ENCODE measurements around the gene PRKAR2A. TPM values are rescaled to one million over a fixed set of nuclear protein-coding genes. Genes with fewer than 3 reads are reported as not detected.
A peak's percentile ranks its signal among the peaks of the same experiment; 100 is the strongest.
"Not testable (repeated sequence)": the region's sequence is repeated elsewhere in the genome, so short reads cannot be mapped to it uniquely, and the experiment has no call there.

PRKAR2A gene
- total and polyA plus RNA-seq, 8 donors: 6.9 to 65.9 (median 22.4) TPM

- no peaks in the 10 kb centered on the region for H3K9me3 ChIP-seq
- TF ChIP-seq POLR2AphosphoS5 (IDR thresholded peaks at IDR 0.05): no peak
- TF ChIP-seq POLR2A (IDR thresholded peaks at IDR 0.05): no peak
- TF ChIP-seq CTCF (IDR thresholded peaks at IDR 0.05): no peak
- no peak for TF ChIP-seq EP300 (IDR thresholded peaks at IDR 0.05)
- WGBS, 5 donors: 82 to 86% (median 85%) methylated on average over 4 of the region's 4 CpGs
- peaks cover 27 to 87% (median 83%) of the 10 kb centered on the region in 4 donors for H3K36me3 ChIP-seq
- no peaks in the 10 kb centered on the region for H3K27me3 ChIP-seq
- intact Hi-C loops (cut with DNase I; ENCODE audit: low total_unique reads): no loop called here
- H3K4me1 ChIP-seq: no peaks in the 10 kb centered on the region
- no peak overlapping the region for H3K27ac ChIP-seq
- H3K4me3 ChIP-seq: no peak overlapping the region
- no peak for DNase-seq
These were observed 77.5 kb downstream of the PRKAR2A start for GRCh38 chr3:48770192-48770502.

GRCh38 chr3:48765376-48765775, 82.3 kb downstream of the PRKAR2A start:
- 71 to 87% (median 78%) methylated on average over 1 of the region's 1 CpG for WGBS, 5 donors
- Histone ChIP-seq H3K27me3 (no peaks in the 10 kb centered on the region), H3K4me1 (no peaks in the 10 kb centered on the region), H3K9me3 (no peaks in the 10 kb centered on the region), H3K27ac (no peak overlapping the region), H3K36me3 (peaks cover 16 to 93% (median 89%) of the 10 kb centered on the region in 4 donors), H3K4me3 (no peak overlapping the region)
- intact Hi-C loops (cut with DNase I; ENCODE audit: low total_unique reads): no loop called here
- DNase-seq: peak; percentile 24 to 27
- TF ChIP-seq CTCF (IDR thresholded peaks at IDR 0.05) (peak in 1 of 7 experiments; percentile 13), EP300 (IDR thresholded peaks at IDR 0.05) (no peak), POLR2A (IDR thresholded peaks at IDR 0.05) (no peak), POLR2AphosphoS5 (IDR thresholded peaks at IDR 0.05) (no peak)

- TF ChIP-seq EP300 (IDR thresholded peaks at IDR 0.05) (no peak), POLR2AphosphoS5 (IDR thresholded peaks at IDR 0.05) (no peak), POLR2A (IDR thresholded peaks at IDR 0.05) (no peak), CTCF (IDR thresholded peaks at IDR 0.05) (no peak)
- no peak for DNase-seq
- H3K4me3 ChIP-seq: no peak overlapping the region
- H3K4me1 ChIP-seq: no peaks in the 10 kb centered on the region
- H3K9me3 ChIP-seq: no peaks in the 10 kb centered on the region
- no peak overlapping the region for H3K27ac ChIP-seq
- intact Hi-C loops (cut with DNase I; ENCODE audit: low total_unique reads): no loop called here
- WGBS, 5 donors: 85 to 96% (median 89%) methylated on average over 3 of the region's 3 CpGs
- H3K27me3 ChIP-seq: no peaks in the 10 kb centered on the region
- peaks cover 14 to 93% (median 87%) of the 10 kb centered on the region in 4 donors for H3K36me3 ChIP-seq
These were observed 84.9 kb downstream of the PRKAR2A start for GRCh38 chr3:48762816-48763215.

- H3K9me3 ChIP-seq; H3K4me1 ChIP-seq; H3K4me3 ChIP-seq; intact Hi-C loops (cut with DNase I; ENCODE audit: low total_unique reads); H3K27ac ChIP-seq; DNase-seq; H3K27me3 ChIP-seq: not testable (repeated sequence)
- peaks cover 14 to 96% (median 88%) of the 10 kb centered on the region in 4 donors for H3K36me3 ChIP-seq
- 96 to 99% (median 97%) methylated on average over 5 of the region's 5 CpGs for WGBS, 5 donors
These were observed 87.6 kb downstream of the PRKAR2A start for GRCh38 chr3:48759991-48760540.

GRCh38 chr3:48759531-48759930, 88.1 kb downstream of the PRKAR2A start:
- WGBS, 5 donors: 88 to 92% (median 90%) methylated on average over 6 of the region's 6 CpGs
- H3K4me1 ChIP-seq; H3K9me3 ChIP-seq; H3K4me3 ChIP-seq; DNase-seq; intact Hi-C loops (cut with DNase I; ENCODE audit: low total_unique reads); H3K27ac ChIP-seq; H3K27me3 ChIP-seq: not testable (repeated sequence)
- H3K36me3 ChIP-seq: peaks cover 9 to 96% (median 87%) of the 10 kb centered on the region in 4 donors
